GM19397 (cell line): Measurements from ENCODE around the gene FAM227B.
"Not testable (repeated sequence)": the region's sequence is repeated elsewhere in the genome, so short reads cannot be mapped to it uniquely, and the experiment has no call there.

Source experiments
- ATAC-seq: cut with Tn5 transposase; IDR thresholded peaks from one replicate; pipeline ENCODE4 v1.9.1; 2021; ENCODE audit warnings: mild to moderate bottlenecking, moderate library complexity; ENCODE audit not compliant: unreplicated experiment

The FAM227B gene

GRCh38 chr15:49387471-49387870 is 233.1 kb downstream of the FAM227B start:
- no peak for ATAC-seq

- ATAC-seq: no peak
Measured at GRCh38 chr15:49383266-49383665, 237.4 kb downstream of the FAM227B start.

- ATAC-seq: no peak
Measured at GRCh38 chr15:49382394-49382793, 238.2 kb downstream of the FAM227B start.

GRCh38 chr15:49380912-49381311 is 239.7 kb downstream of the FAM227B start:
- ATAC-seq: no peak

GRCh38 chr15:49379996-49380395 is 240.6 kb downstream of the FAM227B start:
- no peak for ATAC-seq

- no peak for ATAC-seq
Measured at GRCh38 chr15:49372366-49372765, 248.3 kb downstream of the FAM227B start.

GRCh38 chr15:49370782-49371181 is 249.8 kb downstream of the FAM227B start:
- ATAC-seq: no peak

GRCh38 chr15:49366496-49366895 is 254.1 kb downstream of the FAM227B start:
- no peak for ATAC-seq

- no peak for ATAC-seq
Measured at GRCh38 chr15:49361370-49361769, 259.2 kb downstream of the FAM227B start.

- not testable (repeated sequence) for ATAC-seq
Measured at GRCh38 chr15:49354439-49354838, 266.2 kb downstream of the FAM227B start.

GRCh38 chr15:49343546-49343945 is 277.1 kb downstream of the FAM227B start:
- no peak for ATAC-seq

- ATAC-seq: no peak
Measured at GRCh38 chr15:49339656-49340055, 281.0 kb downstream of the FAM227B start.

GRCh38 chr15:49331951-49332350 is 288.7 kb downstream of the FAM227B start:
- no peak for ATAC-seq

GRCh38 chr15:49331442-49331841 is 289.2 kb downstream of the FAM227B start:
- no peak for ATAC-seq

GRCh38 chr15:49330166-49330565 is 290.5 kb downstream of the FAM227B start:
- ATAC-seq: no peak

- no peak for ATAC-seq
Measured at GRCh38 chr15:49328941-49329340, 291.7 kb downstream of the FAM227B start.

GRCh38 chr15:49327927-49328326 is 292.7 kb downstream of the FAM227B start:
- no peak for ATAC-seq

GRCh38 chr15:49323207-49323606 is 297.4 kb downstream of the FAM227B start:
- no peak for ATAC-seq

- ATAC-seq: no peak
Measured at GRCh38 chr15:49320351-49320750, 300.3 kb downstream of the FAM227B start.

- ATAC-seq: no peak
Measured at GRCh38 chr15:49315391-49315823, 305.2 kb downstream of the FAM227B start.

- ATAC-seq: no peak
Measured at GRCh38 chr15:49314716-49315115, 305.9 kb downstream of the FAM227B start.

GRCh38 chr15:49313650-49314049 is 307.0 kb downstream of the FAM227B start:
- ATAC-seq: no peak

- no peak for ATAC-seq
Measured at GRCh38 chr15:49309889-49310288, 310.7 kb downstream of the FAM227B start.

GRCh38 chr15:49308686-49309085 is 311.9 kb downstream of the FAM227B start:
- ATAC-seq: no peak
